K562 (cell line): Measurements from ENCODE around the gene KRTAP5-4.

Source experiments
- TF ChIP-seq, protein P1 (sequence below): sonication (generic); formaldehyde crosslinking; IDR thresholded peaks from 2 replicates; pipeline ENCODE4 v1.9.0; 2022; ENCODE audit warnings: mild to moderate bottlenecking, missing genetic modification reagents
- TF ChIP-seq, protein P2 (sequence below), 3 experiments: IDR thresholded peaks in 2 of 3; conservative IDR thresholded peaks in 1 of 3; 2 replicates each; pipeline ENCODE4 v1.5.1; 2011 to 2012; ENCODE audit warnings: low read length in 3 of 3, mild to moderate bottlenecking in 3 of 3, control low read depth in 2 of 3, improper control_type of control experiment in 1 of 3, inconsistent platforms in 1 of 3, low read depth in 1 of 3, mixed read lengths in 1 of 3, moderate library complexity in 1 of 3; ENCODE audit not compliant: insufficient read depth in 2 of 3

DNA sequence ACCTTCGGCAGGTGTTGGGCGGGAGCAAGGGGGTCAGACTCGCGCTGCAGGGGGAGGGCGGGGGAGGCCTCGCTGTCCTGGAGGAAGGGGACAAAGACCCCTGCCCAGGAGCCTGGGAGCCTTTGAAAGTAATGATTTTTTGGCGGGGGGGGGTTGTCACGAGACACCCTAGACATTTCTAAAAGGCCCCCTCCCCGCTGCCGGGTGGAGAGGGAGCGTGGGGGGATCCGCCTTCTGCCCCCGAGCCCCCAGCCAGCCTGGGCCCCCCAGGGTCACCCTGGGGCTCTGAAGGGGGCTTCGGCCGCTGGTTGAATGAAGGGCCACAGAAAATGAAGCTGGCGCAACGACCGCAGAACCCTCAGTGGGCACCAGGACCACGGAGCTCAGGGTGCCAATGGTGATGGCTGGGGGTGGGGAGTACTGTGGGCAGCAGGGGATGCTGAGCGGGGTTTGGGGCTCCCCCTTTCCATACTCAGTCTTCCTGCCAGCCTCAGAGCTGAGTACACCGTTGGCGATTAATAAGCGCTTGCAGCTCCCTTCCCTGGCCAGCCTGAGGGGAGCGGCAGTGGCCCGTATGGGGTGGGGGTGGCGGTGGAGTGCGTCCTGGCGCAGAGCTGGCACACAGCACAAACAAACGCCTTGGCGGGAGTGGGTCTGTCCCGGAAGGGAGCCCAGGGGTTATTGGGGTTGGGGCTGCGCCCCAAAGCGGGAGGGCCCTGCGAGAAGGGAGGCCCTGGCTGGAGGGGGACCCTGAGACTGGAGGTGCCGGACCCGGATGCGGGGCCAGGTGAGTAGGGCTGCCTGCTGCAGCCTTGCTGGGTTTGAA, 48.6 kb downstream of the KRTAP5-4 start:
- TF ChIP-seq, protein P1, sequence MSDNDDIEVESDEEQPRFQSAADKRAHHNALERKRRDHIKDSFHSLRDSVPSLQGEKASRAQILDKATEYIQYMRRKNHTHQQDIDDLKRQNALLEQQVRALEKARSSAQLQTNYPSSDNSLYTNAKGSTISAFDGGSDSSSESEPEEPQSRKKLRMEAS (CRISPR knock-in tag): no peak
- TF ChIP-seq, protein P2, sequence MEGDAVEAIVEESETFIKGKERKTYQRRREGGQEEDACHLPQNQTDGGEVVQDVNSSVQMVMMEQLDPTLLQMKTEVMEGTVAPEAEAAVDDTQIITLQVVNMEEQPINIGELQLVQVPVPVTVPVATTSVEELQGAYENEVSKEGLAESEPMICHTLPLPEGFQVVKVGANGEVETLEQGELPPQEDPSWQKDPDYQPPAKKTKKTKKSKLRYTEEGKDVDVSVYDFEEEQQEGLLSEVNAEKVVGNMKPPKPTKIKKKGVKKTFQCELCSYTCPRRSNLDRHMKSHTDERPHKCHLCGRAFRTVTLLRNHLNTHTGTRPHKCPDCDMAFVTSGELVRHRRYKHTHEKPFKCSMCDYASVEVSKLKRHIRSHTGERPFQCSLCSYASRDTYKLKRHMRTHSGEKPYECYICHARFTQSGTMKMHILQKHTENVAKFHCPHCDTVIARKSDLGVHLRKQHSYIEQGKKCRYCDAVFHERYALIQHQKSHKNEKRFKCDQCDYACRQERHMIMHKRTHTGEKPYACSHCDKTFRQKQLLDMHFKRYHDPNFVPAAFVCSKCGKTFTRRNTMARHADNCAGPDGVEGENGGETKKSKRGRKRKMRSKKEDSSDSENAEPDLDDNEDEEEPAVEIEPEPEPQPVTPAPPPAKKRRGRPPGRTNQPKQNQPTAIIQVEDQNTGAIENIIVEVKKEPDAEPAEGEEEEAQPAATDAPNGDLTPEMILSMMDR (IDR thresholded peaks at IDR 0.05 in 2 of 3, conservative IDR thresholded peaks at IDR 0.05 in 1 of 3; ENCODE audit: insufficient read depth in 2 of 3, low read depth in 1 of 3, low read length in 3 of 3): no peak
